ENCODE results near the gene ALDH3B1. TPM values are rescaled to one million over a fixed set of nuclear protein-coding genes. Genes with fewer than 3 reads are reported as not detected.

The ALDH3B1 gene
- total RNA-seq, 1 donor from 2014 or later, result 1.3 TPM

DNA sequence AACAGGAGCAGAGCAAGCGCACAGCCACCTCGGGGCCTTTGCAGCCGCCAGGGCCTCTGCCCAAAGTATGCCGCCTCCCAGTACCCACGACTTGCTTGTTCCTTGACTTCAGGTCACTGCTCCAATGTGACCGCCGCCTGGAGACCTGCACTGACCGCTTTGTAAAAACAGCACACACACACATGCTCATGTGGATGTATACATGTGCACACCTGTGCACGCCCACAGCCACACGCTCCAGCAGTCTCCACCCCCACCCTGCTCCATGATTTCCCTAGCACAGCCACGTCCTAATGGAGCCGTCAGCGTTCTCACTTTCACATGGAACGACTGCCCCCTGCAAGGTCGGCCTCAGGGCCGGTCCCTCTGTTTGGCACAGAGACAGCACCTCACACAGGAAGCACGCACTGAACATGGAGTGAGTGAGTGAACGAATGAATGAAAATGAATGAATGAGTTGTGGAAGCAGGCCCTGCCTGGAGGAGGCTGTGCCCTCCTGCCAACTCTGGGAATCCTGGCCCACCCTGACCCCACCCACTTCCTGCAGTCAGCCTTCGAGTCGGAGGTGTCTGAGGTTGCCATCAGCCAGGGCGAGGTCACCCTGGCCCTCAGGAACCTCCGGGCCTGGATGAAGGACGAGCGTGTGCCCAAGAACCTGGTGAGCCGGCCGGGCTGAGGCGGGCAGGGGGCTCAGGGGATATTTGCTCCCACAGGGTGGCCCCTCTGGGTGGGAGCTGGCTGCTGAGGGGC lies 8.0 kb downstream of the ALDH3B1 start:
- peaks cover 18% of the 10 kb centered on the region for H3K4me1 ChIP-seq (ENCODE audit: insufficient read depth, low read length)
- Mint-ChIP-seq H3K27ac (ENCODE audit: unreplicated experiment) (no peak overlapping the region), H3K4me1 (ENCODE audit: low read depth, unreplicated experiment) (peaks cover 8% of the 10 kb centered on the region), H3K36me3 (ENCODE audit: low read depth, unreplicated experiment) (peaks cover 2% of the 10 kb centered on the region), H3K27me3 (ENCODE audit: low read depth, unreplicated experiment) (peaks cover 4% of the 10 kb centered on the region), H3K9me3 (ENCODE audit: unreplicated experiment) (no peaks in the 10 kb centered on the region), H3K4me3 (ENCODE audit: unreplicated experiment) (peak overlapping the region; percentile 29)
- H3K27ac ChIP-seq (ENCODE audit: low read depth, low read length), result no peak overlapping the region
- DNase-seq (ENCODE audit: low read depth) (no peak), FAIRE-seq (no peak)
- no peaks in the 10 kb centered on the region for H3K36me3 ChIP-seq (ENCODE audit: insufficient read depth, low read length)
- no peaks in the 10 kb centered on the region for H3K79me2 ChIP-seq (ENCODE audit: insufficient read depth, low read length)
- no peaks in the 10 kb centered on the region for H3K27me3 ChIP-seq (ENCODE audit: insufficient read depth, low read length)
- H4K20me1 ChIP-seq (ENCODE audit: insufficient read depth, low read length), result no peaks in the 10 kb centered on the region
- TF ChIP-seq, protein P1, sequence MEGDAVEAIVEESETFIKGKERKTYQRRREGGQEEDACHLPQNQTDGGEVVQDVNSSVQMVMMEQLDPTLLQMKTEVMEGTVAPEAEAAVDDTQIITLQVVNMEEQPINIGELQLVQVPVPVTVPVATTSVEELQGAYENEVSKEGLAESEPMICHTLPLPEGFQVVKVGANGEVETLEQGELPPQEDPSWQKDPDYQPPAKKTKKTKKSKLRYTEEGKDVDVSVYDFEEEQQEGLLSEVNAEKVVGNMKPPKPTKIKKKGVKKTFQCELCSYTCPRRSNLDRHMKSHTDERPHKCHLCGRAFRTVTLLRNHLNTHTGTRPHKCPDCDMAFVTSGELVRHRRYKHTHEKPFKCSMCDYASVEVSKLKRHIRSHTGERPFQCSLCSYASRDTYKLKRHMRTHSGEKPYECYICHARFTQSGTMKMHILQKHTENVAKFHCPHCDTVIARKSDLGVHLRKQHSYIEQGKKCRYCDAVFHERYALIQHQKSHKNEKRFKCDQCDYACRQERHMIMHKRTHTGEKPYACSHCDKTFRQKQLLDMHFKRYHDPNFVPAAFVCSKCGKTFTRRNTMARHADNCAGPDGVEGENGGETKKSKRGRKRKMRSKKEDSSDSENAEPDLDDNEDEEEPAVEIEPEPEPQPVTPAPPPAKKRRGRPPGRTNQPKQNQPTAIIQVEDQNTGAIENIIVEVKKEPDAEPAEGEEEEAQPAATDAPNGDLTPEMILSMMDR (IDR thresholded peaks at IDR 0.05; ENCODE audit: insufficient read depth, low read depth, low read length), result no peak
- TF ChIP-seq EZH2 (IDR thresholded peaks at IDR 0.05; ENCODE audit: insufficient read depth, low read length), result no peak
- no peak overlapping the region for H2AFZ ChIP-seq (ENCODE audit: low read depth, low read length)
- H3K9ac ChIP-seq (ENCODE audit: low read length), result no peak overlapping the region
- no peaks in the 10 kb centered on the region for H3K9me3 ChIP-seq (ENCODE audit: insufficient read depth, low read depth, low read length)
- no peak overlapping the region for H3K4me3 ChIP-seq (ENCODE audit: insufficient read depth, low read depth, low read length)
- H3K4me2 ChIP-seq (ENCODE audit: low read length), result no peak overlapping the region

GRCh38 chr11:68018730-68019190 lies 8.6 kb downstream of the ALDH3B1 start:
- Mint-ChIP-seq H3K27ac (ENCODE audit: unreplicated experiment) (no peak overlapping the region), H3K4me3 (ENCODE audit: unreplicated experiment) (no peak overlapping the region), H3K27me3 (ENCODE audit: low read depth, unreplicated experiment) (peaks cover 4% of the 10 kb centered on the region), H3K4me1 (ENCODE audit: low read depth, unreplicated experiment) (peaks cover 5% of the 10 kb centered on the region), H3K36me3 (ENCODE audit: low read depth, unreplicated experiment) (peaks cover 2% of the 10 kb centered on the region), H3K9me3 (ENCODE audit: unreplicated experiment) (no peaks in the 10 kb centered on the region)
- Histone ChIP-seq H3K9me3 (ENCODE audit: insufficient read depth, low read depth, low read length) (no peaks in the 10 kb centered on the region), H2AFZ (ENCODE audit: low read depth, low read length) (no peak overlapping the region), H3K36me3 (ENCODE audit: insufficient read depth, low read length) (no peaks in the 10 kb centered on the region), H3K4me3 (ENCODE audit: insufficient read depth, low read depth, low read length) (no peak overlapping the region), H3K4me1 (ENCODE audit: insufficient read depth, low read length) (peaks cover 12% of the 10 kb centered on the region), H3K27me3 (ENCODE audit: insufficient read depth, low read length) (no peaks in the 10 kb centered on the region), H3K4me2 (ENCODE audit: low read length) (no peak overlapping the region), H3K27ac (ENCODE audit: low read depth, low read length) (no peak overlapping the region), H3K9ac (ENCODE audit: low read length) (no peak overlapping the region), H3K79me2 (ENCODE audit: insufficient read depth, low read length) (no peaks in the 10 kb centered on the region), H4K20me1 (ENCODE audit: insufficient read depth, low read length) (no peaks in the 10 kb centered on the region)
- FAIRE-seq (no peak), DNase-seq (ENCODE audit: low read depth) (no peak)
- TF ChIP-seq, protein P1 (IDR thresholded peaks at IDR 0.05; ENCODE audit: insufficient read depth, low read depth, low read length), result no peak
- TF ChIP-seq EZH2 (IDR thresholded peaks at IDR 0.05; ENCODE audit: insufficient read depth, low read length), result no peak

DNA sequence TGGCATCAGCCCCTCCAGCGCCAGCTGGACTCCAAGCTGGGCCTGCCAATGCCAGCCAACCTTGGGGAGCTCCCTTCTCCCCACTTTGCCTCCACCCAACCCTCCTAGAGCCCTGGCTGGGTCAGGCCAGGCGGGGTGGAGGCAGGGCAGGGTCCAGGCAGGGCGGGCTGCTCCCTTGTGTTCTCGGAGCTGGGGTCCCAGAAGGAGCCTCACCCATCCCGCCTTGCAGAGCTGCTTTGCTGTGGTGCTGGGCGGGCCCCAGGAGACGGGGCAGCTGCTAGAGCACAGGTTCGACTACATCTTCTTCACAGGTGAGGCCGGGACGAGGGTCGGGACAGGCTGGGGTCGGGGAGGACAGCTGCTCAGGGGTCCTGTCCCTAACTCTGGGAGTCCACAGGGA lies 9.4 kb downstream of the ALDH3B1 start:
- Histone ChIP-seq H3K4me2 (ENCODE audit: low read length) (no peak overlapping the region), H3K27me3 (ENCODE audit: insufficient read depth, low read length) (no peaks in the 10 kb centered on the region), H3K79me2 (ENCODE audit: insufficient read depth, low read length) (no peaks in the 10 kb centered on the region), H3K4me3 (ENCODE audit: insufficient read depth, low read depth, low read length) (no peak overlapping the region), H3K4me1 (ENCODE audit: insufficient read depth, low read length) (peaks cover 5% of the 10 kb centered on the region), H4K20me1 (ENCODE audit: insufficient read depth, low read length) (no peaks in the 10 kb centered on the region), H2AFZ (ENCODE audit: low read depth, low read length) (no peak overlapping the region), H3K27ac (ENCODE audit: low read depth, low read length) (no peak overlapping the region), H3K36me3 (ENCODE audit: insufficient read depth, low read length) (no peaks in the 10 kb centered on the region), H3K9ac (ENCODE audit: low read length) (no peak overlapping the region), H3K9me3 (ENCODE audit: insufficient read depth, low read depth, low read length) (no peaks in the 10 kb centered on the region)
- no peak for TF ChIP-seq EZH2 (IDR thresholded peaks at IDR 0.05; ENCODE audit: insufficient read depth, low read length)
- TF ChIP-seq, protein P1 (IDR thresholded peaks at IDR 0.05; ENCODE audit: insufficient read depth, low read depth, low read length), result no peak
- no peak overlapping the region for H3K4me3 Mint-ChIP-seq (ENCODE audit: unreplicated experiment)
- peak overlapping the region; percentile 63 for H3K27ac Mint-ChIP-seq (ENCODE audit: unreplicated experiment)
- H3K9me3 Mint-ChIP-seq (ENCODE audit: unreplicated experiment), result no peaks in the 10 kb centered on the region
- H3K27me3 Mint-ChIP-seq (ENCODE audit: low read depth, unreplicated experiment), result peaks cover 4% of the 10 kb centered on the region
- DNase-seq (ENCODE audit: low read depth) (no peak), FAIRE-seq (no peak)
- H3K36me3 Mint-ChIP-seq (ENCODE audit: low read depth, unreplicated experiment), result no peaks in the 10 kb centered on the region
- H3K4me1 Mint-ChIP-seq (ENCODE audit: low read depth, unreplicated experiment), result no peaks in the 10 kb centered on the region
